Endothelial cell of umbilical vein (primary cell): ENCODE results near the gene SNRNP27.

ENCODE experiments used
- CTCF ChIP-seq, 2 donors: IDR thresholded peaks; 1 replicate in 1 of 2; 2 replicates in 1 of 2; pipeline ENCODE4 v1.5.1; 2011; ENCODE audit warnings: low read length in 2 of 2, mild to moderate bottlenecking in 2 of 2, moderate library complexity in 2 of 2, control low read depth in 1 of 2, inconsistent platforms in 1 of 2, low read depth in 1 of 2; ENCODE audit not compliant: insufficient read depth in 1 of 2; ENCODE audit errors: extremely low read depth in 1 of 2
- EZH2 ChIP-seq: IDR thresholded peaks from 2 replicates; pipeline ENCODE4 v1.6.1; 2012; ENCODE audit warnings: borderline replicate concordance, low read depth, mild to moderate bottlenecking, moderate library complexity, low read length, inconsistent platforms; ENCODE audit not compliant: severe bottlenecking
- GATA2 ChIP-seq: IDR thresholded peaks from 2 replicates; pipeline ENCODE4 v1.7.0; 2011; ENCODE audit warnings: low read depth, mild to moderate bottlenecking, moderate library complexity, mixed read lengths, low read length; ENCODE audit not compliant: insufficient read length, insufficient read depth
- JUN ChIP-seq: IDR thresholded peaks from 2 replicates; pipeline ENCODE4 v1.6.1; 2011; ENCODE audit warnings: borderline replicate concordance, low read depth; ENCODE audit not compliant: insufficient read length, insufficient read depth
- POLR2A ChIP-seq: IDR thresholded peaks from 2 replicates; pipeline ENCODE4 v1.6.1; 2012; ENCODE audit warnings: low read depth, mild to moderate bottlenecking, control low read depth, low read length
- POLR2AphosphoS5 ChIP-seq: IDR thresholded peaks from 2 replicates; pipeline ENCODE4 v1.6.1; 2012; ENCODE audit warnings: low read depth, mild to moderate bottlenecking, control low read depth, low read length, moderate library complexity; ENCODE audit not compliant: insufficient read depth
- TF ChIP-seq, protein P1 (sequence below): IDR thresholded peaks from 2 replicates; pipeline ENCODE4 v1.6.1; 2011; ENCODE audit not compliant: insufficient read depth, insufficient read length

- no peak for TF ChIP-seq CTCF (IDR thresholded peaks at IDR 0.05; ENCODE audit: extremely low read depth in 1 of 2, insufficient read depth in 1 of 2, low read depth in 1 of 2, low read length in 2 of 2)
- TF ChIP-seq POLR2A, result no peak
- TF ChIP-seq POLR2AphosphoS5, result no peak
- TF ChIP-seq JUN, result no peak
- no peak for TF ChIP-seq EZH2
- TF ChIP-seq, protein P1, sequence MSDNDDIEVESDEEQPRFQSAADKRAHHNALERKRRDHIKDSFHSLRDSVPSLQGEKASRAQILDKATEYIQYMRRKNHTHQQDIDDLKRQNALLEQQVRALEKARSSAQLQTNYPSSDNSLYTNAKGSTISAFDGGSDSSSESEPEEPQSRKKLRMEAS, result no peak
- no peak for TF ChIP-seq GATA2
Observed at GRCh38 chr2:69907216-69907615, 13.5 kb downstream of the SNRNP27 start.
